ENCODE results near the gene GINS1.

The GINS1 gene

DNA sequence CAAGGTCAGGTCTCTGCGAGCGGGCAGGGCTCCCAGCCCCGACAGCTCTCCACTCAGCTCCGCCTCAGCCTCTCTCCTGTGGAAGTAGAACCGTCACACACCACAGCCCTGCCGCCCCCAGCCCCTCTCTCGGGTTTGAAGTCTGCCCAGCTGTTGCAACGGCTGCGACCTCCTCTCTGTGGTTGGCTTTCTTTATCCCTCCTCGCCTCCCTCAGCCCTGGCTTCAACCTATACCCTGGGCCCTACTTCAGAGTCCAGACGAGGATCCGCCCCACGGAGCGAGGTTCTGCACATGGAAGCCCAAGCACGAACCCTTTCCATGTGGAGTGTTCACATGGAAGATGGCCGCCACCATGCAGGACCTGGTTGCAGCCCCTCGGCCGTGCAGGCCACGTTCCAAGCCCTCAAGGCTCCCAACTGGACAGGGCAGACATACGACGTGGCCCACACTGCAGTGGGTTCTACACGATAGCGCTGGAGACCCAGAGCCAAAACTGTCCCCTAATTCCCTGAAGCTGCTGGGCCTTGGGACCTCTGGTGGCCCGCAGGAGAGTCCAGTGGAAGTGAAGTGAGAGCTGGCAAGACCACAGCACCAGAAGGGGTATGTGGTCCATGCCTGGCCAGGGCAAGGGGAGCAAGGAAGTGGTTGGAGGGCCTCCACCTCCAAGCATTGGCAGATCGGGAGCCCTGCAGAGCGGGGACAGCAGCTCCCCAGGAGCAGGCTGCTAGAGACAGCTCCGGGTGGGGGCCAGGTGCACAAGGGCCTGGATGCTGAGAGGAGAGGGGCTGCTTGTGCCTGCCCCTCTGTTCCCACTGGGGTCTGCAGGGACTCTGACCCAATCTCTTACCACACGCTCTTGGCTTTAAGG lies 69.8 kb downstream of the GINS1 start:
- DNase-seq (ENCODE audit: low read depth in 3 of 3), result no peak

DNA sequence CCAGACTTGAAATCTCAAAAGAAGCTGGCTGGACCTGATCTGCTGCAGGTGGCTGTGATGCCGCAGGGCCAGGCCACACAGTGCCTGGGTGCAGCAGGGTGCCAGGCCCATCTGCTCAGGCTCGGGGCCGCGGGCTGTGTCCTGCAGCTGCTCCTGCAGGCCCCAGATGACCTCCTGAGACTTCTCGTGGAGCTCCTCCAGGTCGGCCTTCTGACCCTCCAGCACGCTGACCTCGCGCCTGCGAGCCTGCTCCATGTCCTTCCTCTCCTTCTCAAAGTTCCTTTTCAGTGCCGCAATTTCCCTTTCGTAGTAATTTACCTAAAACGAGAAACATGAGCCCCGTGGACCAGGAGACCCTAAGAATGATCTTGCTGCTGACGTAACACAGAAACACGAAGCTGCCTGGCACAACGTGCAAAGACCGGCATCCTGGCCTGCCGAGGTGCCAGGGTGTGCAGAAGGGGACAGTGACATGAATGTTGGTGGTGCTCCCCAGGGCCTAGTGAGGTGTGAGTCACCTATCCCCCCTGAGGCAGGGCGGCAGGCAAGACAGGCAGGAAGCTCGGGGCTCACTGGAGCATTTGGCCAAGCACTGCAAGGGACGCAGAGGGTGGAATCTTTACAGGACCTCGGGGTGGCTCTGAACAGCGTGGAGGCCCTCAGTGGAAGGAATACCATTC lies 71.6 kb downstream of the GINS1 start:
- no peak for DNase-seq (ENCODE audit: low read depth in 3 of 3)

DNA sequence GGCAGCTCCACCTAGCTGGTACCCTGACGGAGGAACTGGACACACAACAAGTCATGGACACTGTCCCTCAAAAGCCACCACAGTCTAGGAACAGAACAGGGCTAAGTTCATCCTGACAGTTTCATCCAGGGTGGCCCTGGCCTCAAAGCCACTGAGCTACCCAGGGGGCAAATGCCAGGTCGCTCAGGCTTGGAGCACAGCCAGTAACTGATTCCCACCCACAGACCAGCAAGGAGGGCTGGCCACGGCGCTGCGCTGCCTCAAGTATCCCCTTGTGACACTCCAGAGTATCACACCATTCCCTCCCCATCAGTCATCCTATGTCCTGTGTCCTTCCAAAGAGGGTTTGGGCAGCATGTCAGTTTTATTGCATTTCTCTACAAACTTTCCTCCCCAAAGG lies 72.2 kb downstream of the GINS1 start:
- no peak for DNase-seq (ENCODE audit: low read depth in 3 of 3)

DNA sequence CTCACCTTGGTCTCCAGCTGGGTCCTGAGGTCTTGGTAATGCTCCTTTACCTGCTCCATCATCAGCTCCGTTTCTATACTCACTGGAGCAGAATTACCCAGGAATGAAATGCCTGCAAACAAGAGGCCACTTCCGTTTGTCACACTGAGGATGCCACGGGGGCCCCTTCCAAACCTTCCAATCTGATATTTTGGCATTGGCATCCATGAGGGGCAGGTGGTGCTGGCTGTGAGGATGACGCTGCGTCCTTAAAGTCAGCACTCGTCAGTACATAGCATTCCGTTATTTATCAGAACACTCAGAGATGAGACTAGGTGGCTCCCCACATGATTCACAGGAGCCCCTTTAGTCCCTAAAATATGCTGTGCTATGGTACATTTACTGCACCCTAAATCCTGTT lies 72.7 kb downstream of the GINS1 start:
- no peak for DNase-seq (ENCODE audit: low read depth in 3 of 3)

DNA sequence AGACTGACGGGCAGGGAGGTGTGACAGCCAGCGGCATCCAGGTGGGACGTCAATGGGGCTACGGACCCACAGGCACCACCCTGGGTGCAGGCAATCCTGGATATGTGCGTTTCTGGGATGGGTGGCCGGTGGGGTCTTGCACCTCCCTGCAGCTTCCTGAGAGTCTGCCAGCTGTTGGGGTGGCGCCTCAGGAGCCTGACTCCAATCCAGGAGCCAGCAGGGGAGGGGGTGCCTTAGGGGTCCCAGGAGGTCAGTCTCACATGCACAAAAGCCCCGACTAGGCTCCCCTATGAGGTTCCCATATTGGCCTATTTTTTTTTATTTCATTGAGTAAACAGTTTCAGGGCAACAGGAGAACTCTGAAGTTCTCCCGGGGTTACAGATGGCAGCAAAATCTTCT lies 73.3 kb downstream of the GINS1 start:
- no peak for DNase-seq (ENCODE audit: low read depth in 3 of 3)

DNA sequence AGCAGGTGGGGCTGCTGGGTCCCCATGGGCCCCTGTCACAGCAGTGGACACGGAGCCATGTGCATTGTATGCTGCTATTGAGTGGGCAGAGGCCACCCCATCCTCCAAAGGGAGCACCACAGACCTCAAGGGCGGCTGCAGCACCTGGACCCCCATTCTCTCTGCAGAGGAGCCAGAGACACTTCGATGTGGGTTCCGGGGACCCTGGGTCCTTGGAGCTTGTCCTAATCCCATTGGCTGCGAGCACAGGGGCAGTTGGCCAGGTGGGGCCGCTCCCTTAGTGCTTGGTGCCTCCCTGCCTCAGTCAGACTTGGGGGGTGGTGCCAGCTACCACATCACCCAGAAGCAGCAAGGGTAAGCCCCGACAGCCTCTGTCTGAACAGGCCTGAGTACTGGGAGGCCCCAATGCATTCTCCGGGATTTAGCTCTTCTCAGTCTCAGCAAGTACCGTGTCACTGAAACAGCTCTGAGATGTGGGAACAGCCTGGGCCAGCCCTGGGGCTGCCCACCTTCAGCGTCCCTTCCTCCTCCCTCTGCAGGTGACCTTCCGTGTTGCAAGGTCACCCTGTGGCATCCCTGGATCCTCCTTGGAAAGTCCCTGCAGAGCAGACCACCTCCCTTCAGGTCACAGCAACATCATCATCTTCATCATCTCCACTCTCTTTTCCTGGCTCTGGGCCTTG lies 73.9 kb downstream of the GINS1 start:
- DNase-seq (ENCODE audit: low read depth in 3 of 3), result no peak

DNA sequence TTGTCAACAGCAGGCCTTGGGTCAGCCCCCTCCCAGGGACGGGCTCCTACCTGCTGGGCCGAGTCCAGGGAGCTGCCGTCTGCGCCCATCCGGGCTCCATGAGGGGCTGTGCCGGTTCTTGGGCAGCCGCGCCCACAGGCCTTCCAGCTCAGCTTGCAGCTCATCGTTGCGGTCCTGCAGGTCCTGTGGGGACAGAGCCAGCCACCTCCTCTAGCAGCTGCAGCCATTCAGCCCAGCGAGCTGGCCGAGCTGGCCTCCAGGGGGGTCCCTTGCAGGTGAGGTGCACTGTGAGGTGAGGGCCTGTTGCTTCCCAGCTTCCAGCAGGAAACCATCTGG lies 74.4 kb downstream of the GINS1 start:
- no peak for DNase-seq (ENCODE audit: low read depth in 3 of 3)

GRCh38 chr20:25483431-25484132 lies 76.1 kb downstream of the GINS1 start:
- no peak for DNase-seq (ENCODE audit: low read depth in 3 of 3)

DNA sequence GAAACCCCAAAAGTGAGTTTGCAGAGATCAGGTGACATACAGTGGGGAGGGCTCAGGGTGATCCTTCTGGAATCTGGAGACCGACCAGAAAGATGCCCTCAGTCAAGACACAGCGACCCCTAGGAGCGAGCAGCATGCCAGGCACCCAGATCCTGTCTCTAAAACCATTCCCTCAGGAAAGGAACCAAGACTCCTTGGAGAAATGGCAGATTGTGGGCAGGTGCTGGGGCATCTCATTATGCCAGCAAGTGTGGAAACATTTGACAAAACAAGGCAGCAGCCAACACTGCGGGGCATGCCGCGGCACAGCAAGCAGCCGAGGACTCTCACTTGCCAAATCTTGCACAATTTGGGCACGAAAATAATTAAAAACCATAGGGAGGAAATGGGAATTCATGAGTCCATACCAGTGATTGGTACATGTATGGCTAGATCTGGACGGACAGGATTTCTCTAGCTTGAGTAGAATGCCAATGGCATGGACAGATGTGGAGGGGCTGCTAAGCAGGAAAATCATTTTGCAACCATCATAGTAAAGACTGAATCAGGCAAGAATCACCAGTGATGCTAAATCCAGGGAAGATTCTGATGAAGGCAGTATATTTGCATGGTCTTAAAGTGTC lies 76.9 kb downstream of the GINS1 start:
- DNase-seq (ENCODE audit: low read depth in 3 of 3), result no peak

- DNase-seq (ENCODE audit: low read depth in 3 of 3), result no peak
These were observed 77.5 kb downstream of the GINS1 start for GRCh38 chr20:25484911-25485511.

DNA sequence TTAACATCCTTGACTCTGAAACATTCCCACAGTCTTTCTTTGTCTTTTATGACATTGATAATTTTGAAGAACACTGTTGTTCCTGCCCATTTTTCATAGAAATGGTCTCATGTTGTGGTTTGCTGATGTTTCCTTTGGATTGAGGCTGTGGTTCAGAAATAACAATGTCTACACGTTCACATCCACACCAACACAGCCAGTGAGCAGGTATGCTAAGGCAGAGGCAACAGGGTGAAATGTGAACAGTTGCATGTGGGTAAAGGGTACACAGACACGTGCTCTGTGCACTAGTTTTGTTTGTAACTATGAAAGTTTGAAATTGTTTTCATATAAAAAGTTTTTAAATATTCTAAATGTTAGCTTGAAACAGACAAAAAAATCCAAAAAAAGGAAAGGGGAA lies 78.4 kb downstream of the GINS1 start:
- DNase-seq (ENCODE audit: low read depth in 3 of 3), result no peak

DNA sequence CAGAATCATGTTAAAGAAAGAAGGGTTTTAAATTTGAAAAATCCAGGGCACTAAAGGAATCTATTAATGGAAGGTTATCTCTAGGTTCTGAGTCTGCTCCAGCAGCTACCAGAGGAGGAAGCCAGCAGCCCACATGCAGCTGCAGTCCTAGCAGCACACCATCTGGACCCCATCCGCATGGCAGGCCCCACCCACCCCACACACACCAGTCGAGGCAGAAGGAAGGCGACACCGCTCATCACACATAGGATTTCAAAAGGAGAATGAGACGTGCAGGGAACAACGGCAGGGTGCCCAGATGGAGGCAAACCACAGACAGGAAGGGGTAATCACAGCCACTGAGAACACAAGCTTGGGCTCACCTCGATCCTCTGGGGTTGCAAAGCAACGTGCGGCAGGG lies 78.9 kb downstream of the GINS1 start:
- DNase-seq (ENCODE audit: low read depth in 3 of 3), result no peak

DNA sequence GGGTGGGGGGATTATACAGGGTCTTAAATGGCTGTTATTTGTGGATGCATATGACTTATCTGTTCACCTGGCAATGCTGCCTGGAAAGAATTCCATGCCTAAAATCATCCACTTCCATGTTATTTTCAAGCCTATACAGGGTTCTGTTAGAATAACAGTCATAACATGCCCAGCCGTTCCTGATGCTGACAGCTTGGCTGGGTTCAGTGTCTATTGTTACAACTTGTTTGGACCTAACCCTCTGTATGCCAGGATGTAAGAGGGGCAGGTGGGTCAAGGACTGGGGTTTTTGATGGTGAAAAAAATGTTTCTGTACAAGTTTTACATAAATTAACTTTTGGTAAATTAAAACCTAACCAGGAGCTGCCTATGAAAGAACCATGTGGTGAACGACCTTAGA lies 79.8 kb downstream of the GINS1 start:
- no peak for DNase-seq (ENCODE audit: low read depth in 3 of 3)

- no peak for DNase-seq (ENCODE audit: low read depth in 3 of 3)
These were observed 80.5 kb downstream of the GINS1 start for GRCh38 chr20:25487975-25488374.

DNA sequence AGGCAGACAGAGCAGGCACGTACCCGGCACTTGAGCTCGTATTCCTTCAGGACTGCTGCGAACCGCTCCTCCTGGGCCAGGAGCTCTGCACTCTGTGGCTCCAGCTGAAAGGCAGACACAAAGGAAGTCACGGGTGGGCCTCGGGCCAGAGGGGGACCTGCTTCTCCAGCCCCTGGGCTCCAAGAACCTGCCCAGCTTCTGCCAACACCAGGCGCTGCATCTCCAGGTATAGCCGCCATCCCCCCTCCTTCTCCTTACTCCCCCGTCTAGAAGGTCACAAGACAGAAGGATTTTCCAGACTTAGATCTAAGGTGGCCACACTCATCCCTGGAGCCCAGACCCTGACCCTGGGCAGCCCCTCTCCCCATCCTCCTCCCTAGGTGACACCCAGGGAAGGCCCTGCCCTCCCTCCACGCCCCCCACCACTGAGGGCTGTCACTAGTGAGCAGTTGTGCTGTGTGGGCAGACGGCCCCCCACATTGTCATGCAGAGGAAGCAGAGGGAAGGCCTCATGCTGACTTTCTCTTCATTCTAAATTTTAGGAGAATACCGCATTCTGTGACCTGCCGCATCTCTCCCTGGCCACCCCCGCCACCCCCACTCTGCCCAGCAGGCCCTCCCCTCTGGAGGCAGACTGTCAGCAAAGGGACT lies 81.9 kb downstream of the GINS1 start:
- no peak for DNase-seq (ENCODE audit: low read depth in 3 of 3)

DNA sequence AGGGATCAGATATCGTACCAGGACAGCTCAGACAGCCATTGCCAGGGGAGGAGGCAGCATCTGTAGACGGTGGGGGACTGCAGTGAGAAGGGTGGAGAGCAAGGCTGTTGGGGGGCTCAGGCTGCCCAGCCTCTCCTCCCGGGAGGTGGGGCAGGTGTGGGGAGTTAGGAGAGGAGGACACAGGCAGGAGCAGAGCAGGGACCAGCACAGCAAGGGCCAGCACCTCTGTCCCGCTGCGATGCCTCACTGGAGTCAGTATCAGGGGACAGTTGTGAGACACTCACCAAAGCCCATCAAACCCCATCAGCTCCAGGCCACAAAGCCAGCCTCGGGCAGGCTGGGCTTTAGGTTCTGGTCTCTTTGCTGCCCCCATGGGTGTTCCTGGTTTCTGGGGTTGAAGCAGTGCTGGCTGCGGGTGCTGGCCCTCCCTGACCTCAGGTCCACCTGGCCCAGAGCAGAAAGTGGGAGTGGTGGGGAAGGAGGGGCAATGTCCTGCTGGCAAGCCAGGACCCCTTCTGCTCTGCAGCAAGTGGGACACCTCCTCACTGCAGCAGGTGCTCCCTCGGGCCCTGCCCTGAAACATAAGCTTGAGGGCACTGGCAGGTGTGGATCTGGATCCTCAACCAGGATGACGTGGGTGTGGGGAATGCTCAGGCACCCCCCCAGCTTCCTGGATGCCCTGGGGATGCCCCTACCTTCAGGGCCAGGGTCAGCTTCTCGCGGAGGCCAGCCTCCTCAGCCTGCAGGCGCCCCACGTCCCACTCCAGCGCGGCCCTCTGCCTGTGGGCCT lies 83.4 kb downstream of the GINS1 start:
- DNase-seq (ENCODE audit: low read depth in 3 of 3), result no peak

GRCh38 chr20:25491446-25492038 lies 84.1 kb downstream of the GINS1 start:
- DNase-seq (ENCODE audit: low read depth in 3 of 3), result no peak

DNA sequence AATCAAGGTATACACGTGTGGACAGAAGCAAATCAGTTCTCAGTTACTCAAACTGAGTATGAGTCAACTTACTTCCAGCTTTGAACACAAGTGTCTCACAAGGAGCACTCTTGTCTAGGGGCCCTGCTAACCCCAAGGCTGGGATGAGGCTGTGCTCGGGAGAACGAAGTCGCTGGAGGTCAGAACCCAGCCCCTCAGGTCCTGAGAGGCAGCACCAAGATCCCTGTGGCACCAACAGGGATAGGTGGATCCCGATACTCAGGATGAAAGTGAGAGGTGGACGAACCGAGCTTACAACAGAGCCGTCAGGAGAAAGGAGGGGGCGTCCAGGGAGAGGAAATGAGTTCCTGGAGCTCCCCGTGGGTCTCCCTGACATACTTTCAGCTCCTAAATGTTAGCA lies 85.7 kb downstream of the GINS1 start:
- DNase-seq (ENCODE audit: low read depth in 3 of 3), result no peak

GRCh38 chr20:25493748-25494505 lies 86.5 kb downstream of the GINS1 start:
- no peak for DNase-seq (ENCODE audit: low read depth in 3 of 3)
